ENCODE data around the gene MACROD2.

DNA sequence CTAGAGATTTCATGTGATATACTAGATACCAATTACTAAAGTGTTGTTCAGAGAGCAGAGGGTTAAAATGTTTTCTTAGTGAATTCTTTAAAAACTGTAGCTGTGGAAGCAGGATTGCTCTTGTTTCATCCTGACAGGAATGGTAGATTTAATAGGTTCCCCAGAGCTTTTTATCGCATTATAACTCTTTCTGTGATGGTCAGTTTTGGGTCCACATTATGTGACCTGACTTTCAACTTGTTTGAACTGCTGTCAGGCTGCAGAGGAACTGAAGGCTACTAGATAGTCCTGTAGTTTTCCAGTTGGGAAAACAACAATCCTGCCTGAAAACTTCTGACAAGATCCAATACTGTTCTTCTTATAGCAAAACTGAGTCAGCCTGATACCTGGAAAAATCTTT, 671.4 kb downstream of the MACROD2 start:
- TF ChIP-seq POLR2A (IDR thresholded peaks at IDR 0.05) (no peak), CTCF (IDR thresholded peaks at IDR 0.05) (no peak)

Measured in uterus (tissue), 2 donors.